ENCODE measurements around the gene NYAP1. TPM values are rescaled to one million over a fixed set of nuclear protein-coding genes. Genes with fewer than 3 reads are reported as not detected.
A peak's percentile ranks its signal among the peaks of the same experiment; 100 is the strongest.

The NYAP1 gene
- total and polyA plus RNA-seq, 2 of the 8 experiments (the other 6 are each of a cell fraction or from before 2014, with no cell fraction given): 1.9 to 4.6 TPM

DNA sequence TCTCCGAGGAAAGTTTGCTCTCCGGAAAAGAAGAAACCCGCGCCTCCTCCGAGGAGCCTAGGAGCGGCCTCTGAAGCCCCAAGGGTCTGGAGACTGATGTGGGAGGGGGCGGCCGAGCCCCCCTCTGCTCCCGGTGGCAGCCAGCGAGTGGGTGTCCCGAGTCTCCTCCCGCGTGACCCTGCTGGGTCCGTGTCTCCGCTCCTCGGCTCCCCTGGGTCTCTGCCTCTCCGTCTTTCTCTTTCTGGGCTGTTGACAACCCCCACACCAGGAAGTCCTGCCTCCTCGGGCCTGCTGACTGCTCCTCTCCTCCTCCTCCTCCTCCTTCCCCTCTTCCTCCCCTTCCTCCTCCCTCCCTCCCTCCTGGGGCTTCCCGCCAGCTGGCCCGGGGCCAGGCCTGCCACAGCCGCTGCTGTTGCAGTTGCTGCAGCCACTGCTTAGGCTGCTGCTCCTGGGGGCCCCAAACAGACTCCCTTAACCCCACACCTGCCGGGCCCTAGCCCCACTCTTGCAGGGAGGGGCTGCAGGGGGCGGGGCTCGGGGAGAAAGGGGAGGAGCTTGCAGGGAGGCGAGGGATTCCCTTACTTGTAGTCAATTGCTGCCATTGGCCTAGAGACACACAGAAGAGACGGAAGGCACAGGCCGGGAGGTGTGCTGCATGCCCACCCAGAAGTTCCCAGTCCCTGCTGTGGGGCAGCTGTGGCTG lies 4.6 kb upstream of the NYAP1 start, which contains the start of gene TSC22D4:
TSC22D4 (minus strand) TSS at position 257 of the 703 bp plus-strand sequence. CDS start 1,176 bp downstream, outside the sequence.
- no peak within 1 kb of the TSS for H4K91ac ChIP-seq (replicated peaks; ENCODE audit: insufficient read length, low read length)
- CTCF ChIA-PET (ENCODE audit: partially characterized antibody): interaction anchor here (0.6 to 11.3 kb wide), 5 partner anchors 13 to 81 kb away, joined by 3 to 152 read pairs (median 6); partner anchors contain the start of gene SPACDR
- peaks cover 6% of the 10 kb centered on the region; the same call in 1 of the 2 replicates for H3K23me2 ChIP-seq (ENCODE audit: low read depth, low read length)
- H4K20me1 ChIP-seq (replicated peaks in 1 of 2; ENCODE audit: control insufficient read depth in 1 of 2, insufficient read depth in 2 of 2, low read length in 2 of 2): no peaks in the 10 kb centered on the region
- WGBS, 2 experiments (ENCODE audit: extremely low coverage in 1 of 2, insufficient coverage in 1 of 2, insufficient read length in 1 of 2, insufficient replicate concordance in 2 of 2, low coverage in 1 of 2, low lambda C conversion rate in 2 of 2, missing lambda C conversion rate in 1 of 2): 2% methylated on average over 19 of the region's 27 CpGs; no CpG with 5 or more reads in 1 of the 2 experiments
- peak within 1 kb of the TSS; percentile 81 to 83 for H3K4me2 ChIP-seq (ENCODE audit: insufficient read depth in 1 of 2, low read depth in 2 of 2, low read length in 2 of 2)
- FAIRE-seq (no peak), DNase-seq (ENCODE audit: low read depth in 1 of 2, low spot score in 2 of 2) (peak; percentile 90 to 96)
- peak within 1 kb of the TSS; percentile 54; the same call in 1 of the 2 replicates for H2BK5ac ChIP-seq (ENCODE audit: low read depth, low read length)
- H3K27ac ChIP-seq (ENCODE audit: low read depth, low read length): no peak within 1 kb of the TSS
- H3K36me3 ChIP-seq (ENCODE audit: control insufficient read depth in 2 of 4, insufficient read depth in 4 of 4, low read length in 3 of 4): peaks cover 0 to 3% (median 0%) of the 10 kb centered on the region in 4 experiments; a peak in 1 of 8 replicates
- no peaks in the 10 kb centered on the region for H3K27me3 ChIP-seq (replicated peaks in 1 of 4; ENCODE audit: control insufficient read depth in 3 of 4, extremely low read depth in 1 of 4, insufficient read depth in 3 of 4, low read length in 3 of 4)
- peak within 1 kb of the TSS; percentile 78 to 86 (median 81) for H3K4me3 ChIP-seq (ENCODE audit: extremely low read depth in 1 of 4, insufficient read depth in 2 of 4, low read depth in 3 of 4, low read length in 4 of 4)
- H2BK20ac ChIP-seq (ENCODE audit: low read length): no peak within 1 kb of the TSS
- no peak within 1 kb of the TSS for H4K8ac ChIP-seq (ENCODE audit: extremely low read depth, insufficient read depth, low read length)
- H3K79me2 ChIP-seq (ENCODE audit: control insufficient read depth in 1 of 2, insufficient read depth in 2 of 2, low read length in 2 of 2): no peaks in the 10 kb centered on the region
- H2AK5ac ChIP-seq (ENCODE audit: low read depth, low read length): no peak within 1 kb of the TSS
- POLR2A ChIA-PET (ENCODE audit: partially characterized antibody): interaction anchor here (0.6 to 2.0 kb wide), 10 partner anchors 10 to 655 kb away, joined by 3 to 13 read pairs (median 4); partner anchors contain the start of genes MEPCE, PCOLCE and ZCWPW1
- H4K5ac ChIP-seq (ENCODE audit: insufficient read length, low read depth, low read length): peak within 1 kb of the TSS; percentile 44
- no peak within 1 kb of the TSS for H3K23ac ChIP-seq (ENCODE audit: insufficient read length)
- no peak within 1 kb of the TSS for H3K14ac ChIP-seq (ENCODE audit: insufficient read length)
- no peaks in the 10 kb centered on the region for H3K9me3 ChIP-seq (ENCODE audit: insufficient read depth in 2 of 2, low read depth in 1 of 2, low read length in 1 of 2)
- no peak within 1 kb of the TSS for H2BK120ac ChIP-seq (replicated peaks; ENCODE audit: low read depth, low read length)
- H2BK12ac ChIP-seq (ENCODE audit: low read depth, low read length): no peak within 1 kb of the TSS
- H2AFZ ChIP-seq (ENCODE audit: low read length): no peak within 1 kb of the TSS
- H3K9ac ChIP-seq (replicated peaks in 1 of 4; ENCODE audit: extremely low read depth in 1 of 4, low read depth in 3 of 4, low read length in 3 of 4): peak within 1 kb of the TSS in 2 of 4 experiments; percentile 52 to 54; a peak in 2 of 7 replicates
- H3K79me1 ChIP-seq (ENCODE audit: low read depth, low read length): no peaks in the 10 kb centered on the region; the same call in 1 of the 2 replicates
- no peak within 1 kb of the TSS for H3K4ac ChIP-seq (replicated peaks; ENCODE audit: insufficient read length, low read depth, low read length)
- H3K56ac ChIP-seq (replicated peaks; ENCODE audit: insufficient read length, low read depth, low read length): peak within 1 kb of the TSS; percentile 54
- H3K4me1 ChIP-seq (replicated peaks in 1 of 4; ENCODE audit: control insufficient read depth in 3 of 4, insufficient read depth in 4 of 4, low read length in 3 of 4): peaks cover 0 to 12% (median 6%) of the 10 kb centered on the region in 4 experiments; a peak in 5 of 7 replicates
- H3K18ac ChIP-seq (ENCODE audit: extremely low read depth, low read length): peak within 1 kb of the TSS; percentile 48; the same call in 1 of the 2 replicates
- no peak within 1 kb of the TSS for H2BK15ac ChIP-seq (ENCODE audit: low read length)
- TF ChIP-seq CREB1 (IDR thresholded peaks at IDR 0.05) (no peak), CTBP2 (IDR thresholded peaks at IDR 0.05; ENCODE audit: borderline replicate concordance, insufficient read depth, insufficient read length, low read length) (no peak), SIN3A (conservative IDR thresholded peaks at IDR 0.05 in 1 of 2, IDR thresholded peaks at IDR 0.05 in 1 of 2; ENCODE audit: low read depth in 1 of 2, low read length in 2 of 2) (peak; percentile 75 to 91; a peak in 3 of 4 replicates), SIRT6 (IDR thresholded peaks at IDR 0.05; ENCODE audit: low read length) (no peak), SUZ12 (IDR thresholded peaks at IDR 0.05; ENCODE audit: low read length) (no peak), TCF12 (IDR thresholded peaks at IDR 0.05; ENCODE audit: low read depth, low read length) (0 out of 2 replicates have a peak, but pooled peaks have one; percentile 59)

Measured in H1 (cell line).